ENCODE data around the gene SH3RF2. TPM values are rescaled to one million over a fixed set of nuclear protein-coding genes. Genes with fewer than 3 reads are reported as not detected.
A peak's percentile ranks its signal among the peaks of the same experiment; 100 is the strongest.

Gene SH3RF2
- total RNA-seq, 1 donor from 2014 or later, result 376 TPM

DNA sequence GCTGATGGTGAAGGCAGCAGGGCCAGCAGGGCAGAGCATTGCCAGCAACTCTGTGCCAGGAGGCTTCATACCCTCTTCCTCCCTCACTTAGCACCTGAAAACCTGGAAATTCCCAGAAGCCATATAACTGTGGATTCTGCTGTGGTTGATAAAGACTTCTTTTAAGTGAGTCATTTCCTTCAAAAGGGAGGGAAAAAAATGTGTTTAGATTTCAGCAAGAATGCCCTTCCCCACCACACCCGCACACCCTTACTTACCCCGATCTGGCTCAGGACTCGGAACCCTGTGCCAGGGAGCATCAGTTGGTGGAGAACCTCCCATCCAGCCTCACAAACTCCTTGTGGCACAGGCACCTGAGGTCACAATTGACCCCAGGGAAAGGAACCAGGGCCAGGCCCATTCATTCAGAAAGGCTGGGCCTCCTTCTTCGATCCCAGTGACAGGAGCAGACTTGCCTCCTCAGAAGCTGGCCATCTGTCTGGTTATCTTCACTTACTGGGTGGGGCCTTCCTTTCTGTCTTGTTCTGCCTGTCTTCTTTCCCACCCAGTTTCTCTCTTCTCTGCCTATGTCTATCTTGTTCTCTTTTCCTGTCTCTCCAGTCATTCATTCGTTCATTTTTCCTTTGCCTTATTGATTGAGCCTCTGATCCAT is 106.4 kb downstream of the SH3RF2 start:
- Histone ChIP-seq H3K27ac (replicated peaks) (no peak overlapping the region), H3K27me3 (ENCODE audit: low read depth) (no peaks in the 10 kb centered on the region), H3K4me1 (peaks cover 35% of the 10 kb centered on the region), H3K36me3 (no peaks in the 10 kb centered on the region), H3K4me3 (no peak overlapping the region), H3K9me3 (replicated peaks) (no peaks in the 10 kb centered on the region)
- DNase-seq, result no peak
- intact Hi-C loops (cut with micrococcal nuclease), result loop anchor here (10.0 kb wide), 2 partner anchors 218 to 358 kb away; no protein-coding TSS in a partner anchor
- no peak for TF ChIP-seq CTCF (IDR thresholded peaks at IDR 0.05; ENCODE audit: borderline replicate concordance)

DNA sequence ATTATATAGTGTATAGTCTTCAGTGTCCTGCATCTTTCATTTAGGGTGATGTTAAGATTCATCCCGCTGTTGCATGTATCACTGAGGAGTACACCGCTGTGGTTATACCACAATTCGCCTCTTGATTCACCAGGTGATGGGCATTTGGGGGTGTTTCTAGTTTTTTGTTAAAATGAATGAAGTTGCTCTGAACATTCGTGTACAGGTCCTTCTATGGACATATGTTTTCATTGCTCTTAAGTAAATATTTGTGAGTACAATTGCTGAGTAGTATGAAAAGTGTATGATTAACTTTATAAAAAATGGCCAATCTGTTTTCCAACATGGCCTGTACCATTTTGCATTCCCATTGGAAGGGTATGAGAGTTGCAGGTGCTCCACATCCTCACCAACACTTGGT is 107.3 kb downstream of the SH3RF2 start:
- intact Hi-C loops (cut with micrococcal nuclease), result loop anchor here (10.0 kb wide), 2 partner anchors 219 to 359 kb away; no protein-coding TSS in a partner anchor
- H3K27ac ChIP-seq (replicated peaks), result no peak overlapping the region
- H3K9me3 ChIP-seq (replicated peaks), result no peaks in the 10 kb centered on the region
- DNase-seq, result no peak
- H3K36me3 ChIP-seq, result no peaks in the 10 kb centered on the region
- peaks cover 38% of the 10 kb centered on the region for H3K4me1 ChIP-seq
- no peak overlapping the region for H3K4me3 ChIP-seq
- H3K27me3 ChIP-seq (ENCODE audit: low read depth), result no peaks in the 10 kb centered on the region
- TF ChIP-seq CTCF (IDR thresholded peaks at IDR 0.05; ENCODE audit: borderline replicate concordance), result no peak

GRCh38 chr5:146047396-146047795 is 111.0 kb downstream of the SH3RF2 start:
- H3K27me3 ChIP-seq (ENCODE audit: low read depth), result no peaks in the 10 kb centered on the region
- no peaks in the 10 kb centered on the region for H3K9me3 ChIP-seq (replicated peaks)
- H3K27ac ChIP-seq (replicated peaks), result peak overlapping the region; percentile 40
- TF ChIP-seq CTCF (IDR thresholded peaks at IDR 0.05; ENCODE audit: borderline replicate concordance), result no peak
- intact Hi-C loops (cut with micrococcal nuclease), result loop anchor here (10.0 kb wide), 2 partner anchors 223 to 363 kb away; no protein-coding TSS in a partner anchor
- no peak overlapping the region for H3K4me3 ChIP-seq
- no peak for DNase-seq
- no peaks in the 10 kb centered on the region for H3K36me3 ChIP-seq
- H3K4me1 ChIP-seq, result peaks cover 30% of the 10 kb centered on the region

DNA sequence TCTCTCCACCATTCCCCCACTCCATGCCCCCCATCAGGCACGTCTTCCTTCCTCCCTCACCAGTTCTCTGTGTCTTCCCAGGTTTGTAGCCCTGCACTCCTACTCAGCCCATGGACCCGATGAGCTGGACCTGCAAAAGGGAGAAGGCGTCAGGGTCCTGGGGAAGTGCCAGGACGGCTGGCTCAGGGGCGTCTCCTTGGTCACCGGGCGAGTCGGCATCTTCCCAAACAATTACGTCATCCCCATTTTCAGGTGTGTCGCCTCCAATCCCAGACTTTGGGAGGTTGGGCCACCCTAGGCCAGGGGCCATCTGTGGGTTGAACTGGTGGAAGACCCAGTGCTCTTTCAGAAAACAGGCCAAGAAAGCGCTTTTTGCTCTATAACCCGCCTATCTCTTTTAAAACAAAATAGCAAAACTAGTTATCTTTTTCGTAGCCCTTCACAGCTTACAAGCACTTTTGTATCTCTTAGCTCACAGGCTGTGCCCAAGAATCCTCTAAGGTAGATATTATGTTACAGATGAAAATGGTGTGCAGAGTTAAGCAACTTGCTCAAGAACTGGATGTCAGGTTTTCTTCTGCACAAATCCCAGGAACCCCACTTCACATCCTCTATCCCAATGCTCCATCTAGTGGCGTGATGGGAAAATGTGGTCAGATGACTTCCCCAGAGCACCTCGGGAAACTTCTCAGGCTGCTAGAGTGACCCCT is 112.8 kb downstream of the SH3RF2 start:
- intact Hi-C loops (cut with micrococcal nuclease), result loop anchor here (10.0 kb wide), 2 partner anchors 224 to 364 kb away; no protein-coding TSS in a partner anchor
- Histone ChIP-seq H3K36me3 (no peaks in the 10 kb centered on the region), H3K4me1 (peaks cover 22% of the 10 kb centered on the region), H3K9me3 (replicated peaks) (no peaks in the 10 kb centered on the region), H3K27me3 (ENCODE audit: low read depth) (no peaks in the 10 kb centered on the region), H3K4me3 (no peak overlapping the region), H3K27ac (replicated peaks) (no peak overlapping the region)
- TF ChIP-seq CTCF (IDR thresholded peaks at IDR 0.05; ENCODE audit: borderline replicate concordance), result peak; percentile 73
- no peak for DNase-seq

DNA sequence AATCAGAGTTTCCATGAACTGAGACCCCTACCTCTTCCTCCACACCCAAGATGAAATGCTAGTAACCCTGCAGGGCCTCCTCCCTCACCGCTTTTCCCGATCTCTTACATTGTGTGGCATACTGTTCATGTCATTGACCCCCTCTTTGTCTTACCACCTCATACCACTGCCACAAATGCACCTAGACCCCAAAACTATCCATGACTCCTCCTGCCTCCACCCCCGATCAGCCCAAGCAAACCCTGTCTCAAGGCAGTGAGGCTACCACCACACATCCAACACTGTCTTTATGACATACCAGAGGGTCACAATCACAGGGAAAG is 113.3 kb downstream of the SH3RF2 start:
- H3K27ac ChIP-seq (replicated peaks), result no peak overlapping the region
- intact Hi-C loops (cut with micrococcal nuclease), result loop anchor here (10.0 kb wide), 2 partner anchors 225 to 365 kb away; no protein-coding TSS in a partner anchor
- peak; percentile 6 for TF ChIP-seq CTCF (IDR thresholded peaks at IDR 0.05; ENCODE audit: borderline replicate concordance)
- no peaks in the 10 kb centered on the region for H3K27me3 ChIP-seq (ENCODE audit: low read depth)
- DNase-seq, result no peak
- H3K36me3 ChIP-seq, result no peaks in the 10 kb centered on the region
- H3K9me3 ChIP-seq (replicated peaks), result no peaks in the 10 kb centered on the region
- H3K4me1 ChIP-seq, result peaks cover 22% of the 10 kb centered on the region
- H3K4me3 ChIP-seq, result no peak overlapping the region

All from left ventricle myocardium inferior (tissue), 1 donor.